HUES6 (cell line): ENCODE results near the gene SLC25A44.
"Not testable (repeated sequence)": the region's sequence is repeated elsewhere in the genome, so short reads cannot be mapped to it uniquely, and the experiment has no call there.

Experiments used
- H3K27ac ChIP-seq: 2 replicates; pipeline ENCODE4 v1.7.0; 2013; ENCODE audit warnings: low read depth, mild to moderate bottlenecking, low read length, inconsistent platforms
- H3K27me3 ChIP-seq: 2 replicates; pipeline ENCODE4 v1.6.1; 2013; ENCODE audit warnings: low read length; ENCODE audit not compliant: control insufficient read depth, insufficient read depth
- H3K36me3 ChIP-seq: 2 replicates; pipeline ENCODE4 v1.6.1; 2013; ENCODE audit warnings: low read length; ENCODE audit not compliant: control insufficient read depth, insufficient read depth
- H3K4me1 ChIP-seq: 2 replicates; pipeline ENCODE4 v1.6.1; 2013; ENCODE audit warnings: low read length; ENCODE audit not compliant: control insufficient read depth, insufficient read depth
- H3K4me3 ChIP-seq: 2 replicates; pipeline ENCODE4 v1.5.1; 2013; ENCODE audit warnings: low read depth, low read length
- H3K9ac ChIP-seq: one replicate; pipeline ENCODE4 v1.6.1; 2013; ENCODE audit warnings: mild to moderate bottlenecking, low read length
- H3K9me3 ChIP-seq: 2 replicates; pipeline ENCODE4 v1.6.1; 2013; ENCODE audit warnings: low read depth, low read length; ENCODE audit not compliant: control insufficient read depth, insufficient read depth

Gene SLC25A44

GRCh38 chr1:156186347-156187177, 7.3 kb upstream of the SLC25A44 start:
- Histone ChIP-seq H3K4me1 (peaks cover 11% of the 10 kb centered on the region), H3K9me3 (peaks cover 12% of the 10 kb centered on the region)
- H3K36me3 ChIP-seq, H3K9ac ChIP-seq, H3K4me3 ChIP-seq, H3K27me3 ChIP-seq, H3K27ac ChIP-seq: not testable (repeated sequence)

DNA sequence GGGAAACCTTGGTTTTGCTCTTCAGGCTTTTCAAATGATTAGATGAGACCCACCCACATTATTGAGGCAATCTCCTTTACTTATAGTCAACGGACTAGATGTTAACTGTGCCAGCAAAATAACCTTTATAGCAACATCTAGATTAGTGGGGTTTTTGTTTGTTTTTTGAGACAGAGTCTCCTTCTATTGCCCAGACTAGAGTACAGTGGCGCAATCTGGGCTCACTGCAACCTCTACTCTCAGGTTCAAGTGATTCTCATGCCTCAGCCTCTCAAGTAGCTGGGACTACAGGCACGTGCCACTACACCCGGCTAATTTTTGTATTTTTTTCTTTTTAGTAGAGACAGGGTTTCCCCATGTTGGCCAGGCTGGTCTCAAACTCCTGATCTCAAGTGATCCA, 3.6 kb upstream of the SLC25A44 start:
- Histone ChIP-seq H3K9me3 (peaks cover 12% of the 10 kb centered on the region), H3K4me1 (peaks cover 14% of the 10 kb centered on the region)
- H3K4me3 ChIP-seq: not testable (repeated sequence)

DNA sequence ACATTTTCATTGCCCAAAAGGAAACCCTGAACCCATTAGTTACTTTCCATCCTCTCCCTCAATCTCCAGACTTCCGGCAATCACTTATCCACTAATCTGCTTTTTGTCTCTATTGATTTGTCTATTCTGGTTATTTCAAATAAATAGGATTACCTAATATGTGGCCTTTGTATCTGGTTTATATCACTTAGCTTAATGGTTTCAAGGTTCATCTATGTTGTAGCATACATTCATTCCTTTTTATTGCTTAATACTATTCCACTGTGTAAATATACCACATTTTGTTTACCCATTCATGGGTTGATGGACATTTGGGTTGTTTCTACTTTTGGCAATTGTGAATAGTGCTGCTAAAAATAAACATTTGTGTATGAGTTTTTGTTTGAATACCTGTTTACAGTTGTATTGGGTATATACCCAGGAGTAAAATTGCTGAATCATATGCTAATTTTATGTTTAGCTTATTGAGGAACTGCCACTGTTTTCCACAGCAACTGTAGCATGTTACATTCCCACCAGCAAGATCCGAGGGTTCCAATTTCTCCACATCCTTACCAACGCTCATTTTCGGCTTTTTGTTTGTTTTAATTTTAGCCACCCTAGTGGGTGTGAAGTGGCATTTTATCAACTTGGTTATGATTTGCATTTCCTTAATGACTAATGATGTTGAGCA, 2.5 kb upstream of the SLC25A44 start:
- no peak overlapping the region for H3K4me3 ChIP-seq
- H3K9me3 ChIP-seq: peaks cover 2% of the 10 kb centered on the region
- H3K27me3 ChIP-seq: no peaks in the 10 kb centered on the region
- H3K27ac ChIP-seq: no peak overlapping the region
- no peak overlapping the region for H3K9ac ChIP-seq
- peaks cover 10% of the 10 kb centered on the region for H3K36me3 ChIP-seq
- H3K4me1 ChIP-seq: peaks cover 23% of the 10 kb centered on the region

More for the DNA sequence above, 3.6 kb upstream of the SLC25A44 start:
- H3K27me3 ChIP-seq, H3K36me3 ChIP-seq, H3K9ac ChIP-seq, H3K27ac ChIP-seq: not testable (repeated sequence)

- Histone ChIP-seq H3K36me3 (peaks cover 16% of the 10 kb centered on the region), H3K27ac (peak overlapping the region; percentile 85), H3K27me3 (no peaks in the 10 kb centered on the region), H3K4me3 (peak overlapping the region; percentile 98), H3K4me1 (peaks cover 23% of the 10 kb centered on the region), H3K9ac (peak overlapping the region; percentile 77), H3K9me3 (no peaks in the 10 kb centered on the region; the same call in 1 of the 2 replicates)
Observed at GRCh38 chr1:156193208-156193487, 756 bp upstream of the SLC25A44 start.

- H3K27ac ChIP-seq: no peak overlapping the region; the same call in 1 of the 2 replicates
- peak overlapping the region; percentile 75 for H3K9ac ChIP-seq
- H3K9me3 ChIP-seq: no peaks in the 10 kb centered on the region
- peaks cover 23% of the 10 kb centered on the region for H3K4me1 ChIP-seq
- peak overlapping the region; percentile 98 for H3K4me3 ChIP-seq
- no peaks in the 10 kb centered on the region for H3K27me3 ChIP-seq
- H3K36me3 ChIP-seq: peaks cover 20% of the 10 kb centered on the region
Observed at GRCh38 chr1:156194300-156194652, 372 bp downstream of the SLC25A44 start.

DNA sequence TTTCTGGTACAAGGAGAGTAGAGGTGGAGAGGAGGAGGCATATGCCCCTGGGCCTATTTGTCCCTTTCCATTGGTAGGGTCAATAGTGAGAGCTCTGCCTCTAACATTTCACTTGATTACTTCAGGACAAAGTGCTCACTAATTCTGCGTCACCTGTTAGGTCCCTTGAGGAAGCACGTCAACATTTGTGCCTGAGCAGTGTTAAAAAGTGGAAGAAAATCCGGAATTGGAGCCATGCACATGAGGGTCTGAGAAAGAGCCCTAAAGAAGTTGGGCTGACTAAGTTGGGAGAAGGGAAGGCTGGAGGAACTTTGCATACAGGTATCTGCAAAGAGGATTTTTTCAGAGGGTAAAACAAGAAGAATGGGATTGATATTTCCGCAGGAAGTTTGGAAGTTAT, 1.9 kb downstream of the SLC25A44 start:
- Histone ChIP-seq H3K27ac (no peak overlapping the region), H3K9ac (no peak overlapping the region), H3K4me3 (no peak overlapping the region), H3K27me3 (no peaks in the 10 kb centered on the region), H3K4me1 (peaks cover 23% of the 10 kb centered on the region), H3K36me3 (peaks cover 33% of the 10 kb centered on the region), H3K9me3 (no peaks in the 10 kb centered on the region)

- Histone ChIP-seq H3K9me3 (no peaks in the 10 kb centered on the region), H3K4me1 (peaks cover 23% of the 10 kb centered on the region), H3K9ac (no peak overlapping the region), H3K27ac (no peak overlapping the region), H3K36me3 (peaks cover 38% of the 10 kb centered on the region), H3K27me3 (no peaks in the 10 kb centered on the region), H3K4me3 (no peak overlapping the region)
Observed at GRCh38 chr1:156196445-156196844, 2.5 kb downstream of the SLC25A44 start.

- no peaks in the 10 kb centered on the region for H3K9me3 ChIP-seq
- H3K36me3 ChIP-seq: peaks cover 47% of the 10 kb centered on the region
- H3K9ac ChIP-seq: no peak overlapping the region
- no peak overlapping the region for H3K27ac ChIP-seq
- no peaks in the 10 kb centered on the region for H3K27me3 ChIP-seq
- peaks cover 16% of the 10 kb centered on the region for H3K4me1 ChIP-seq
- no peak overlapping the region for H3K4me3 ChIP-seq
Observed at GRCh38 chr1:156198831-156199349, 5.0 kb downstream of the SLC25A44 start.

GRCh38 chr1:156200044-156200443, 6.1 kb downstream of the SLC25A44 start:
- Histone ChIP-seq H3K36me3 (peaks cover 52% of the 10 kb centered on the region), H3K9me3 (no peaks in the 10 kb centered on the region), H3K4me1 (peaks cover 10% of the 10 kb centered on the region; the same call in 1 of the 2 replicates), H3K27ac (no peak overlapping the region), H3K27me3 (no peaks in the 10 kb centered on the region), H3K9ac (no peak overlapping the region), H3K4me3 (no peak overlapping the region)

- H3K4me1 ChIP-seq: peaks cover under 1% of the 10 kb centered on the region; the same call in 1 of the 2 replicates
- H3K27me3 ChIP-seq: no peaks in the 10 kb centered on the region
- H3K36me3 ChIP-seq: peaks cover 58% of the 10 kb centered on the region
- H3K9me3 ChIP-seq: no peaks in the 10 kb centered on the region
- no peak overlapping the region for H3K27ac ChIP-seq
- no peak overlapping the region for H3K9ac ChIP-seq
- no peak overlapping the region for H3K4me3 ChIP-seq
Observed at GRCh38 chr1:156203331-156203730, 9.4 kb downstream of the SLC25A44 start.

DNA sequence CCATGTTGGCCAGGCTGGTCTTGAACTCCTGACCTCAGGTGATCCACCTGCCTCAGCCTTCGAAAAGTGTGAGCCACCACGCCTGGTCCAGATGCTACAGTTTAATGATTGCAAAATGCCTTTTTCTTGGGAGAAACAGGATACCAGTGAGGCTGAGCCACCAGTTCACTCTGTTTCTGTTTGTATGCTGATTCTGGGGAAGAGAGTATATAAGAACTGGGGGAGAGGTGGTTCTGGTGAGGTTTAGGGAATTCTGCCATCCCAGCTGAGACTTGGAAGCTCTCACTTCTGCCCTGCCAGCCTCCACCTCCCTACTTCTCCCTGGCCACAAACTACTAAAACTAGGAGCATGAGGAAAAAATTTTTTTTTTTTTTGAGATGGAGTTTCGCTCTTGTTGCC, 10.8 kb downstream of the SLC25A44 start:
- Histone ChIP-seq H3K9me3 (no peaks in the 10 kb centered on the region), H3K4me1 (peaks cover 11% of the 10 kb centered on the region), H3K27me3 (no peaks in the 10 kb centered on the region), H3K36me3 (peaks cover 63% of the 10 kb centered on the region), H3K4me3 (no peak overlapping the region), H3K9ac (no peak overlapping the region), H3K27ac (no peak overlapping the region)
